Inflammatory macrophage treated with lipopolysaccharide for 1 hour (primary cell): ENCODE results near the gene UGT1A4.

ENCODE experiments used
- DNase-seq, 2 donors: peaks; one replicate each; pipeline ENCODE4 v3.0.0-alpha.2; 2020 to 2022

UGT1A4 gene

DNA sequence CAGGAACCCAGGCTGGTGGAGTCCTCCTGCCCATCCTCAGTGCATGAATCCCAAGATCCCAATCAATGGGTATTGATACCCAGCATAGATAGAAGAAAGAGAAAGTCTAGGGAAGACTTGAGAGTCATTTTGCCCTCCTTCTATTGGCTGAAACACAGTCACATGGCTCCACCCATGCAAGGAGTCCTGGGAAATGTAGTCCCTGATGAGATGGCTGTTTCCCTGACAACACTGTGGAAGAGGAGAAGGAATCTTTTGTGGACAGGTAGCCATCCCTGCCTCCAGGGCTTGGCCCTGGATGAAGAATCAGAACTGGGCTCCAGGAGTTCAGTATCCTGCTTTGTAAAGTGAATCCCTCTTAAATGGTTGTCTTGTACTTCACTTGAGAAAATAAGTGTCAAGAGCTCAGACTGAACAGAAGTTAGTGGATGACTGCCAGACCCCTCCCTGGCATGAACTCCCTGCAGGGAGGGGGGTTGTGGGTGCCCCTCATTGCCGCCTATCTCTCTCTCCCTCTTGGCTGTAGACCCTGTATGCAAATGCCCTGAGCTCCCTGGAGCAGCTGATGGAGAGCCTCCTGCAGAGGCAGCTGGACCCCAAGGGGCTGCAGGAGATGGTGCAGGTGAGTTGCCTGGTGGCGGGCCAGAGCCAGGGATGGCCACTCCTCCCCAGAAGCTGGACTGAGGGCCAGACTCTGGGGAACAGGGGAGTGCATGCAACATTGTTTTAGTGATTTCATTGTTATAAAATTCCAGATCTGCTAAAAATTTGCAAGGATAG lies 95.7 kb downstream of the UGT1A4 start:
- DNase-seq: no peak

- DNase-seq: no peak
Measured at GRCh38 chr2:233815861-233816260, 97.3 kb downstream of the UGT1A4 start.

DNA sequence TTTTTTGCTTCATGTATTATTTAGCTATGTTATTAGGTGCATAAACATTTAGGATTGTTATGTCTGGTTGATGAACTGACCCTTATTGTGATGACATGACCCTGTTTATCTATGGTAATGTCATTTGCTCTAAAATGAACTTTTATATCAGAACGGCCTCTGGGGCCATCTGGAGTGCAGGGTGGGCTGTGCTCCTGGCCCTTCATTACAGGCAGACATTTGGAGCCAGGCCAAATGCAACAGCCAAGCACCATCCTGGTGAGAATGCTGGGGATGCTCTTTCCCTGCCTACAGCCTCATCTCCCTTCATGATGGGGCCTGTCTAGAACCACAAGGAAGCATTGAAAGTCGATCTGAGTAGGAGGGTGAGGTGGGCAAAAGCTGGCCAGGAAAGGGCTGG lies 97.8 kb downstream of the UGT1A4 start:
- no peak for DNase-seq

DNA sequence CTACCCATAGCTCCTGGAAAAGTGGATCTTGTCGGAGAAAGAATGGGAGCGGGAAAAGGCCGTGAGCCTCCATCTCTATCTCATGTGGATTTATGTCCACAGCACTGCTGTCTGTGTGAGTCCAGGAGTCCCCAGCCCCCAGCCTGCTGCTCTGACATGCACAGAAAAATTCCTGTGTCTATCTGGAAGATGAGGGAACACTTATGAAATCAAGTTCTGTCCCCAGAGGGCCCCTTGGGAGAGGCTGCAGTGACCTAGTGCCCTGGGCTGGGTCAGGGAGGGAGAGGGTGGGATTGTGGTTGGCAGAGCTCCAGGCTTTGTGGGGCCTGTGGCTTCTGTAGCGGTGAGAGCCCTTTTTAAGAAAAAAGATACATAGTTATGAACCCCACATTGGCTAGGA lies 98.2 kb downstream of the UGT1A4 start:
- DNase-seq: no peak

DNA sequence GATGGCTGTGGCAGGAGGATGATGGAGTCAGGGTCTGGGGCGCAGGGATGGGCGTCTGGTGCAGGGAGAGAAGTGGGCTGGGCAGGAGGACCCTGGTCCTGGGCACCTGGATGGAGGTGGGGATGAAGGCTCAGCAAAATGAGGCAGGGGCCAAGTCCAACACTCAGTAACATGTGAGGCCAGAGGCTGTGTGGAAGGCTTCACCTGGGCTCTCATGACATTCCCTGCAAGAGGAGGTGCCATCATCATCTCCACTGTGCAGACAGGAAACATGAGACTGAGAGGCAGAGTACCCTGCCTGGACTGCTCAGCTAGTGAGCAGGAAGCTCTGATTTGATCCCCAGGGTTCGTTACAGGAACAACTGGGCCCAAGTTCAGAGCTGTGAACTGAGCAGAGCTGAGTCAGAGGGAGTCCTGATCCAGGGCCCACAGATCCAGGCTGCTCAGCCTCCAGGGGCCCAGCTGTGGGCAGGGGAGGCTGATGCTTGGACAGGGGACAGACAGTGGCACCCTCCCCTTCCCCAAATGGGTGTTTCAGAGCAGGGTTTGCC lies 98.9 kb downstream of the UGT1A4 start:
- DNase-seq: no peak

GRCh38 chr2:233817995-233818638 lies 99.6 kb downstream of the UGT1A4 start:
- no peak for DNase-seq

- DNase-seq: no peak
Measured at GRCh38 chr2:233818639-233819621, 100.4 kb downstream of the UGT1A4 start.

GRCh38 chr2:233819884-233820773 lies 101.6 kb downstream of the UGT1A4 start:
- no peak for DNase-seq

DNA sequence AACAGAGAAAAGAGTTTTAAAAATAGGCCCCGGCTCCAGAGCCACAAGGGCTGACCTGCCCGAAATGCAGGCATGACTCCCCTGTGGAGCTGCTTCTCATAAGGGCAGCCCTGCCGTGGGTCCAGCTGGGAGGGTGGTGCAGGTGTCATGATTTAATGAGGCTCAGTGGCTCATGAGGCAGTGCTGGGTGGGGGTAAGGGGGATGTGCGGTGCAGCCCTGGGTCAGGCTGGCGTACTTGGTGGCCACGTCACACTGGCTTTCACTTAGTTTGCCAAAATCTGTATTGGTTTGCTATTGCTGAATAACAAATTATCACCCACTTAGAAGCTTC lies 102.2 kb downstream of the UGT1A4 start:
- DNase-seq: no peak

DNA sequence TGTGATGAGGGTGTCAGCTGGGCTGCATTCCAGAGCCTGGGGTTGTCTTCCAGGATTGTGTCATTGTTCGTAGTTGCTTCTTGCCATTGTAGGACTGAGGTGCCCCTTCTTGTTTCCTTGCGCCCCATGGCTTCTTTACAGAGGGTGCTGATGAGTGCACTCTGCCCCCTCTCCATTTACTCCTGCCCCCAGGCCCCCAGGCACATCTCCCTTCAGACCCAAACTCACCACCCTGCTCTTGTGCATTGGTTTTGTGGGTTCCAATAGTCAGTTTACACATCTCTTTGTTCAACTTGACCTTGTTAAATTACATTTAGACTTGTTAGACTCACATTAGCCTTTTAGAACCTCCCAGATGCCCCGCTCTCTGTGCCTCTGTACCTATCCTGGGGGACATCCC lies 102.7 kb downstream of the UGT1A4 start:
- no peak for DNase-seq

GRCh38 chr2:233821709-233822100 lies 103.2 kb downstream of the UGT1A4 start:
- no peak for DNase-seq

DNA sequence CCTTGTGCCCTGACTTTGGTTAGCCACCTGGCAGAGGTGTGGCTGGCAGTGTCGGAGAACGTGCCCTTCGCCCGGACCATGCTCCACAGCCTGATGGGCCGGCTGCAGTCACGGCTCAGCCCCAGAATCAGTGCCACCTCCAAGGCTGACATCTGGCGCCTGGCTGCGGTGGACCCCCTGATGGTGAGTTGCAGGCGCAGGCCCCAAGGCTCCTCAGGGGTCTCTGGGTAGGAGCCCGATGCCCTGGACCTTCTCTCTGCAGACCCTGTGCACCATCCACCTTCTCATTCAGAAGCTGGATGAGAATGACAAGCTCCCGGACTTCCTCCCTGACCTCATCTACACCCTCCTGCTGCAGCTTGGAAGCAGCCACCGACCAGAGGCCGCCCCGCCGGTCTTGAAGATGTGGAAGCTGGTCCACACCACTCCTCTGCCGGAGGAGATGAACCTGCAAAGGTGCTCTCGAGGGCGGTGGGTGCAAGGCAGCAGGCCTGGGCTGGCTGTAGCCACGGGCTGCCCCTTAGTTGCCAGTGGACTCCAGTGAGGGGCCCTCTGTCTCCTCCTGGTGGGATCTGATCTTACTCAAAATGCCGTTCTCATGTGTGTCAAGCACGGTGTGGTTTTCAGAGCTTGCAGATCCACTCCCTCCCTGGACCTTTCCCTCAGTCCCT lies 103.7 kb downstream of the UGT1A4 start:
- no peak for DNase-seq
